OCI-LY7 (cell line): Measurements from ENCODE around the gene ARID5B. TPM values are rescaled to one million over a fixed set of nuclear protein-coding genes. Genes with fewer than 3 reads are reported as not detected.

Experiments used
- BruUV-seq: library from RNA; stranded (reverse); fragments of 400-500 nt; replicated peaks from 2 replicates; lab custom pipeline; 2021; lab: Mats Ljungman, UMichigan
- CTCF ChIA-PET: fragments of 300-600 bp; sonication (Branson Sonifier 250); formaldehyde crosslinking; loops from one replicate; lab custom pipeline; 2022; ENCODE audit warnings: antibody characterized with exemption; ENCODE audit not compliant: unreplicated experiment; lab: Charles Lee
- POLR2A ChIA-PET: fragments of 300-600 bp; sonication (Branson Sonifier 250); formaldehyde crosslinking; loops from one replicate; lab custom pipeline; 2022; ENCODE audit warnings: antibody characterized with exemption; lab: Charles Lee
- DNase-seq: peaks from one replicate; pipeline ENCODE4 v3.0.0-alpha.2; 2015; ENCODE audit warnings: low spot score
- H2AFZ ChIP-seq: fragments of 200-600 bp; sonication (generic), shearing (Covaris generic); 2 replicates; pipeline ENCODE4 v1.6.1; 2014; ENCODE audit warnings: mild to moderate bottlenecking, antibody characterized with exemption, low read length, moderate library complexity
- H3K27ac ChIP-seq: fragments of 200-600 bp; sonication (generic); 2 replicates; pipeline ENCODE4 v1.5.1; 2014; ENCODE audit warnings: mixed run types, low read depth, mild to moderate bottlenecking, moderate library complexity, low read length, inconsistent platforms; ENCODE audit not compliant: poor library complexity, severe bottlenecking
- H3K36me3 ChIP-seq: fragments of 200-600 bp; sonication (generic); 2 replicates; pipeline ENCODE4 v1.6.1; 2014; ENCODE audit warnings: mild to moderate bottlenecking, antibody characterized with exemption, low read length, moderate library complexity, mixed read lengths; ENCODE audit not compliant: insufficient read depth
- H3K4me1 ChIP-seq: fragments of 200-600 bp; sonication (generic); 2 replicates; pipeline ENCODE4 v1.5.1; 2014; ENCODE audit warnings: mild to moderate bottlenecking, low read length; ENCODE audit not compliant: insufficient read depth, poor library complexity, severe bottlenecking
- H3K4me2 ChIP-seq: fragments of 200-600 bp; sonication (generic); 2 replicates; pipeline ENCODE4 v1.6.1; 2014; ENCODE audit warnings: mild to moderate bottlenecking, low read length
- H3K4me3 ChIP-seq: fragments of 200-600 bp; sonication (generic); 2 replicates; pipeline ENCODE4 v1.5.1; 2014; ENCODE audit warnings: mild to moderate bottlenecking, low read depth, low read length; ENCODE audit not compliant: poor library complexity, severe bottlenecking
- H3K79me2 ChIP-seq: fragments of 200-600 bp; sonication (generic); 2 replicates; pipeline ENCODE4 v1.6.1; 2016; ENCODE audit warnings: low read depth, mild to moderate bottlenecking, low read length, moderate library complexity, mixed read lengths; ENCODE audit not compliant: insufficient read depth
- H3K9me2 ChIP-seq: fragments of 200-600 bp; sonication (generic); 2 replicates; pipeline ENCODE4 v1.6.1; 2016; ENCODE audit warnings: mild to moderate bottlenecking, low read length, mixed read lengths; ENCODE audit not compliant: insufficient read depth
- H3K9me3 ChIP-seq: fragments of 200-600 bp; sonication (generic); 2 replicates; pipeline ENCODE4 v1.6.1; 2014; ENCODE audit warnings: mild to moderate bottlenecking, mixed run types, low read length, mixed read lengths
- H4K20me1 ChIP-seq: fragments of 200-600 bp; sonication (generic); 2 replicates; pipeline ENCODE4 v1.6.1; 2014; ENCODE audit warnings: mild to moderate bottlenecking, antibody characterized with exemption, low read length, moderate library complexity, mixed read lengths; ENCODE audit not compliant: insufficient read depth
- EZH2phosphoT487 ChIP-seq: fragments of 200-600 bp; sonication (generic); IDR thresholded peaks from 2 replicates; pipeline ENCODE4 v1.6.1; 2018; ENCODE audit warnings: low read depth, borderline replicate concordance, mild to moderate bottlenecking, mixed run types, antibody characterized with exemption, low read length, moderate library complexity, mixed read lengths
- intact Hi-C: fragments of 100-400 bp; cut with micrococcal nuclease; formaldehyde crosslinking; loops from one replicate; pipeline ENCODE4 v1.10.0; 2022; ENCODE audit not compliant: unreplicated experiment
- total RNA-seq, 2 experiments: library from RNA; depleted of rRNA in 1 of 2; stranded (reverse); fragments of >200 nt in 1 of 2; shearing (Covaris generic) in 1 of 2; gene quantifications; 2 replicates each; pipeline ENCODE4 v1.2.3, GENCODE V29; 2014 to 2022
- TF ChIP-seq, protein P1 (sequence below): fragments of 200-600 bp; sonication (generic); conservative IDR thresholded peaks from 2 replicates; pipeline ENCODE4 v1.5.1; 2014; ENCODE audit warnings: mild to moderate bottlenecking, antibody characterized with exemption, low read length, moderate library complexity, mixed read lengths

Gene ARID5B
- total RNA-seq, 2 experiments from 2014 or later = 38.0 to 56.7 TPM

DNA sequence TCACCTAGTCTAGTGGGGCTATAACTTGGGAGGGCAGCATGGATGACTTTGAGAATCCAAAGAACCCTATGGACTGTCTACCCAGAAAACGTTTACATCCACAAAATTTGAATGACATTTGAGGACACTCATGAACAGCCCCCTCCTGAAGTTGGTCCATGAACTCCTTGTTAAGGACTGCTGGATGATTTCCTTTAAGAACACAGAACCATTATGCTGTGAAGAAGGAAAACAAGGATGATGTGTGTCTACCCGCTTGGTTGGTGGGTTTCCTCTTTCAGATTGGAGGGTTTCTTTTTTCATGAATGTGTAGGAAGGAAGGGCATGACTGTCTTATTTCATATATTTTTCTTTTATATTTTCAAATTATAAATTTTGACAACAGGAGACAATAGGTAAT is 58.3 kb downstream of the ARID5B start:
- ChIA-PET CTCF (interaction anchor here (0.9 to 1.5 kb wide), 3 partner anchors 13 to 90 kb away, joined by 3 read pairs; no protein-coding TSS in a partner anchor), POLR2A (interaction anchor here (0.8 to 12.2 kb wide), 4 partner anchors 10 to 58 kb away, joined by 3 to 284 read pairs (median 148); partner anchors contain the start of gene ARID5B)
- intact Hi-C loops = loop anchor here (2.0 to 10.0 kb wide), 6 partner anchors 17 to 1307 kb away; no protein-coding TSS in a partner anchor
- Histone ChIP-seq H3K36me3 (peaks cover 40% of the 10 kb centered on the region; the same call in 1 of the 2 replicates), H3K79me2 (peaks cover 76% of the 10 kb centered on the region; the same call in 1 of the 2 replicates), H2AFZ (peak overlapping the region; percentile 7; the same call in 1 of the 2 replicates), H3K9me3 (no peaks in the 10 kb centered on the region), H3K4me2 (peak overlapping the region; percentile 59), H3K4me1 (peaks cover 98% of the 10 kb centered on the region), H3K4me3 (peak overlapping the region; percentile 17), H3K27ac (peak overlapping the region; percentile 97), H3K9me2 (no peaks in the 10 kb centered on the region), H4K20me1 (no peaks in the 10 kb centered on the region)
- no TSS peak for BruUV-seq
- TF ChIP-seq, protein P1, sequence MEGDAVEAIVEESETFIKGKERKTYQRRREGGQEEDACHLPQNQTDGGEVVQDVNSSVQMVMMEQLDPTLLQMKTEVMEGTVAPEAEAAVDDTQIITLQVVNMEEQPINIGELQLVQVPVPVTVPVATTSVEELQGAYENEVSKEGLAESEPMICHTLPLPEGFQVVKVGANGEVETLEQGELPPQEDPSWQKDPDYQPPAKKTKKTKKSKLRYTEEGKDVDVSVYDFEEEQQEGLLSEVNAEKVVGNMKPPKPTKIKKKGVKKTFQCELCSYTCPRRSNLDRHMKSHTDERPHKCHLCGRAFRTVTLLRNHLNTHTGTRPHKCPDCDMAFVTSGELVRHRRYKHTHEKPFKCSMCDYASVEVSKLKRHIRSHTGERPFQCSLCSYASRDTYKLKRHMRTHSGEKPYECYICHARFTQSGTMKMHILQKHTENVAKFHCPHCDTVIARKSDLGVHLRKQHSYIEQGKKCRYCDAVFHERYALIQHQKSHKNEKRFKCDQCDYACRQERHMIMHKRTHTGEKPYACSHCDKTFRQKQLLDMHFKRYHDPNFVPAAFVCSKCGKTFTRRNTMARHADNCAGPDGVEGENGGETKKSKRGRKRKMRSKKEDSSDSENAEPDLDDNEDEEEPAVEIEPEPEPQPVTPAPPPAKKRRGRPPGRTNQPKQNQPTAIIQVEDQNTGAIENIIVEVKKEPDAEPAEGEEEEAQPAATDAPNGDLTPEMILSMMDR = no peak
- TF ChIP-seq EZH2phosphoT487 = no peak
- no peak for DNase-seq

DNA sequence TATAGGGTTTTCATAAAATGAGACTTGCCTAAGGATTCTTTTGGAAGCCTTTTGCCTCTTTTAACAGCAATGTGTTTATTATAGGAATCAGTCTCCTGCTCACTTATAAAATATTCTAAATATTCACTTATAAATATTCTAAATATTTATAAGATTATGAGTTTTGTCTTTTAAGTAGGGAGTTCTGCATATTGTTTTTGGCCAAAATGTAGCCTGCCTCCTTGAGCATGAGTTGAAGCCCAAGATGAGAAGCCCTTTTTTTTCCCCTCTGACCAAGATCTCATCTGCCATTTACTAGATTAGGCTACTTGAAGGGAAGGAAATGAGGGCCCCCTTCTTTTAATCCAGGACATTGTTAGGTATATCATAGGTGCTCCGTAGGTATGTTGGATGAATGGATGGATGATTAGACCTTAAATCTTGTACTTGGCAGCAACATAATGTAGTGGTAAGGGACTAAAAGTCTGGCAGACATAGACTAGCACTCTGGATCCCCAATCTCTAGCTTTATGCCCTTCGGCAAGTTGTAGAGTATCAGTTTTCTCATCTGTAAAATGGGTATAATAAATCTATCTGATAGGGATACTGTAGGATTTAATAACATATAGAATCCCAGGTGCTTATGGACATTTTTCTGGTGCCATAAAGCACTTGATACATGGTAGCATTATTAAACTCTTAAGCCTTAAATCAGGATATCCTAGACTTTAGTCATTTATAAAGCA is 59.1 kb downstream of the ARID5B start:
- intact Hi-C loops = loop anchor here (1.0 to 10.0 kb wide), 11 partner anchors 18 to 1307 kb away; no protein-coding TSS in a partner anchor
- Histone ChIP-seq H3K36me3 (peaks cover 34% of the 10 kb centered on the region; the same call in 1 of the 2 replicates), H3K4me1 (peaks cover 98% of the 10 kb centered on the region), H2AFZ (no peak overlapping the region), H3K4me2 (peak overlapping the region; percentile 59), H3K9me2 (no peaks in the 10 kb centered on the region), H3K27ac (peak overlapping the region; percentile 97), H3K79me2 (peaks cover 78% of the 10 kb centered on the region; the same call in 1 of the 2 replicates), H3K9me3 (no peaks in the 10 kb centered on the region), H4K20me1 (no peaks in the 10 kb centered on the region), H3K4me3 (peak overlapping the region; percentile 15)
- ChIA-PET POLR2A (interaction anchor here (0.7 to 12.2 kb wide), 9 partner anchors 11 to 767 kb away, joined by 3 to 284 read pairs (median 11); partner anchors contain the start of gene ARID5B), CTCF (interaction anchor here (1.5 kb wide), 1 partner anchor 60 kb away, joined by 3 read pairs; no protein-coding TSS in a partner anchor)
- peak; percentile 42 for DNase-seq
- no peak for TF ChIP-seq EZH2phosphoT487
- TF ChIP-seq, protein P1 = no peak
- TSS peak; percentile 86 for BruUV-seq
